H1 (cell line): ENCODE results near the gene SRMS. TPM values are rescaled to one million over a fixed set of nuclear protein-coding genes. Genes with fewer than 3 reads are reported as not detected.

Source experiments
- CTCF ChIA-PET: fragments of 300-600 bp; sonication (Branson Sonifier 250); formaldehyde crosslinking; loops from one replicate; lab custom pipeline; 2021; ENCODE audit not compliant: partially characterized antibody; lab: Charles Lee
- POLR2A ChIA-PET: fragments of 300-600 bp; sonication (Branson Sonifier 250); formaldehyde crosslinking; loops from one replicate; lab custom pipeline; 2021; ENCODE audit warnings: inconsistent platforms; ENCODE audit not compliant: partially characterized antibody; lab: Charles Lee
- DNase-seq, 2 experiments: peaks; one replicate each; pipeline versions ENCODE4 v3.0.0 to v3.0.0-alpha.2; 2010 to 2022; ENCODE audit warnings: low spot score in 2 of 2, low read depth in 1 of 2, mixed read lengths in 1 of 2
- FAIRE-seq: peaks from 2 replicates; lab custom pipeline; 2011; peaks lifted over from hg19 to GRCh38; lab: Jason Lieb, UNC
- H2AFZ ChIP-seq: 2 replicates; pipeline ENCODE4 v1.8.1; 2012; ENCODE audit warnings: low read length, inconsistent platforms
- H2AK5ac ChIP-seq: 2 replicates; pipeline ENCODE4 v1.6.1; 2013; ENCODE audit warnings: low read depth, low read length
- H2BK120ac ChIP-seq: replicated peaks from 2 replicates; pipeline ENCODE3; 2013; ENCODE audit warnings: low read depth, low read length, inconsistent platforms
- H2BK12ac ChIP-seq: 2 replicates; pipeline ENCODE4 v1.6.1; 2013; ENCODE audit warnings: low read depth, low read length
- H2BK15ac ChIP-seq: 2 replicates; pipeline ENCODE4 v1.6.1; 2013; ENCODE audit warnings: low read length
- H2BK20ac ChIP-seq: 2 replicates; pipeline ENCODE4 v1.6.1; 2013; ENCODE audit warnings: low read length
- H2BK5ac ChIP-seq: 2 replicates; pipeline ENCODE4 v1.6.1; 2013; ENCODE audit warnings: low read depth, low read length
- H3K14ac ChIP-seq: 2 replicates; pipeline ENCODE4 v1.6.1; 2013; ENCODE audit warnings: inconsistent platforms; ENCODE audit not compliant: insufficient read length
- H3K18ac ChIP-seq: 2 replicates; pipeline ENCODE4 v1.6.1; 2013; ENCODE audit warnings: low read length; ENCODE audit errors: extremely low read depth
- H3K23ac ChIP-seq: 2 replicates; pipeline ENCODE4 v1.6.1; 2013; ENCODE audit warnings: inconsistent platforms; ENCODE audit not compliant: insufficient read length
- H3K23me2 ChIP-seq: 2 replicates; pipeline ENCODE4 v1.6.1; 2013; ENCODE audit warnings: low read depth, low read length
- H3K27ac ChIP-seq: 2 replicates; pipeline ENCODE4 v1.6.1; 2011; ENCODE audit warnings: low read depth, low read length, inconsistent platforms
- H3K27me3 ChIP-seq, 4 experiments: replicated peaks in 1 of 4; 1 replicate in 1 of 4; 2 replicates in 3 of 4; pipeline versions ENCODE4 v1.6.1 to v1.8.1; 2011 to 2013; ENCODE audit warnings: low read length in 3 of 4, mild to moderate bottlenecking in 3 of 4, inconsistent platforms in 2 of 4, mixed read lengths in 2 of 4, moderate library complexity in 1 of 4; ENCODE audit not compliant: control insufficient read depth in 3 of 4, insufficient read depth in 3 of 4; ENCODE audit errors: extremely low read depth in 1 of 4
- H3K36me3 ChIP-seq, 4 experiments: 2 replicates each; pipeline versions ENCODE4 v1.6.1 to v1.8.1; 2011 to 2013; ENCODE audit warnings: mild to moderate bottlenecking in 4 of 4, low read length in 3 of 4, moderate library complexity in 2 of 4, control low read depth in 1 of 4, inconsistent platforms in 1 of 4; ENCODE audit not compliant: insufficient read depth in 4 of 4, control insufficient read depth in 2 of 4
- H3K4ac ChIP-seq: replicated peaks from 2 replicates; pipeline ENCODE3; 2013; ENCODE audit warnings: low read length, low read depth, mixed read lengths, inconsistent platforms; ENCODE audit not compliant: insufficient read length
- H3K4me1 ChIP-seq, 4 experiments: replicated peaks in 1 of 4; 1 replicate in 1 of 4; 2 replicates in 3 of 4; pipeline versions ENCODE4 v1.6.1 to v1.8.1; 2011 to 2013; ENCODE audit warnings: low read length in 3 of 4, inconsistent platforms in 2 of 4, mixed read lengths in 1 of 4; ENCODE audit not compliant: insufficient read depth in 4 of 4, control insufficient read depth in 3 of 4
- H3K4me2 ChIP-seq, 2 experiments: 2 replicates each; pipeline versions ENCODE4 v1.6.1 to v1.8.1; 2011 to 2013; ENCODE audit warnings: low read depth in 2 of 2, low read length in 2 of 2, control low read depth in 1 of 2, inconsistent platforms in 1 of 2, mild to moderate bottlenecking in 1 of 2; ENCODE audit not compliant: insufficient read depth in 1 of 2
- H3K4me3 ChIP-seq, 4 experiments: fragments of 200-600, 300-600 bp in 1 of 4; sonication (generic), shearing (Covaris generic), sonication (Bioruptor Twin) in 1 of 4; 2 replicates each; pipeline versions ENCODE4 v1.5.1 to v1.8.1; 2011 to 2016; ENCODE audit warnings: low read length in 4 of 4, low read depth in 3 of 4, control low read depth in 2 of 4, inconsistent platforms in 2 of 4, mild to moderate bottlenecking in 2 of 4, mixed read lengths in 1 of 4, moderate library complexity in 1 of 4; ENCODE audit not compliant: insufficient read depth in 2 of 4; ENCODE audit errors: extremely low read depth in 1 of 4
- H3K56ac ChIP-seq: replicated peaks from 2 replicates; pipeline ENCODE3; 2013; ENCODE audit warnings: low read depth, mild to moderate bottlenecking, mixed read lengths, low read length, inconsistent platforms; ENCODE audit not compliant: insufficient read length
- H3K79me1 ChIP-seq: 2 replicates; pipeline ENCODE4 v1.6.1; 2013; ENCODE audit warnings: low read depth, low read length, control low read depth
- H3K79me2 ChIP-seq, 2 experiments: 2 replicates each; pipeline versions ENCODE4 v1.6.1 to v1.8.1; 2012 to 2013; ENCODE audit warnings: low read length in 2 of 2, mild to moderate bottlenecking in 2 of 2, inconsistent platforms in 1 of 2; ENCODE audit not compliant: insufficient read depth in 2 of 2, control insufficient read depth in 1 of 2
- H3K9ac ChIP-seq, 4 experiments: replicated peaks in 1 of 4; 1 replicate in 1 of 4; 2 replicates in 3 of 4; pipeline versions ENCODE4 v1.6.1 to v1.8.1; 2011 to 2013; ENCODE audit warnings: low read depth in 3 of 4, low read length in 3 of 4, control low read depth in 2 of 4, mild to moderate bottlenecking in 2 of 4, moderate library complexity in 2 of 4, inconsistent platforms in 1 of 4; ENCODE audit errors: extremely low read depth in 1 of 4
- H3K9me3 ChIP-seq, 2 experiments: 2 replicates each; pipeline versions ENCODE4 v1.6.1 to v1.8.1; 2012 to 2013; ENCODE audit warnings: mild to moderate bottlenecking in 2 of 2, moderate library complexity in 2 of 2, control low read depth in 1 of 2, inconsistent platforms in 1 of 2, low read depth in 1 of 2, low read length in 1 of 2, mixed read lengths in 1 of 2; ENCODE audit not compliant: insufficient read depth in 2 of 2
- H4K20me1 ChIP-seq, 2 experiments: replicated peaks in 1 of 2; 2 replicates each; pipeline versions ENCODE3 to v1.8.1; 2011 to 2013; ENCODE audit warnings: inconsistent platforms in 2 of 2, low read length in 2 of 2, mild to moderate bottlenecking in 1 of 2; ENCODE audit not compliant: insufficient read depth in 2 of 2, control insufficient read depth in 1 of 2
- H4K5ac ChIP-seq: 2 replicates; pipeline ENCODE4 v1.6.1; 2013; ENCODE audit warnings: low read length, low read depth, mixed read lengths, inconsistent platforms; ENCODE audit not compliant: insufficient read length
- H4K8ac ChIP-seq: 2 replicates; pipeline ENCODE4 v1.8.0; 2013; ENCODE audit warnings: mild to moderate bottlenecking, moderate library complexity, low read length, inconsistent platforms; ENCODE audit not compliant: insufficient read depth; ENCODE audit errors: extremely low read depth
- H4K91ac ChIP-seq: replicated peaks from 2 replicates; pipeline ENCODE3; 2013; ENCODE audit warnings: low read length, mixed read lengths, inconsistent platforms; ENCODE audit not compliant: insufficient read length
- ATF3 ChIP-seq: IDR thresholded peaks from 2 replicates; pipeline ENCODE4 v1.6.1; 2011; ENCODE audit warnings: low read depth, mild to moderate bottlenecking, low read length; ENCODE audit not compliant: insufficient read depth
- POU5F1 ChIP-seq: IDR thresholded peaks from 2 replicates; pipeline ENCODE4 v1.6.1; 2011; ENCODE audit warnings: low read depth, mild to moderate bottlenecking, low read length, moderate library complexity
- ZNF274 ChIP-seq: IDR thresholded peaks from 2 replicates; pipeline ENCODE4 v1.7.0; 2012; ENCODE audit warnings: low read length, borderline replicate concordance; ENCODE audit errors: extremely low read depth
- WGBS, 2 experiments: shearing (Covaris generic) in 1 of 2; methylation state at CpG; one replicate each; pipeline versions ENCODE4 v1.1.6 to v1.1.7; 2013 to 2015; ENCODE audit warnings: low lambda C conversion rate in 2 of 2, mixed read lengths in 2 of 2, inconsistent platforms in 1 of 2, low coverage in 1 of 2, missing lambda C conversion rate in 1 of 2; ENCODE audit not compliant: insufficient replicate concordance in 2 of 2, insufficient coverage in 1 of 2, insufficient read length in 1 of 2; ENCODE audit errors: extremely low coverage in 1 of 2, missing lambda C conversion rate in 1 of 2; 5-methylcytosine and 5-hydroxymethylcytosine counted together
- polyA plus RNA-seq, 7 experiments: library from polyadenylated mRNA; depleted of rRNA in 3 of 7; stranded (reverse) in 5 of 7; unstranded in 2 of 7; fragments of >200 nt in 5 of 7; fragments of 200-250 nt in 2 of 7; gene quantifications; 1 replicate in 5 of 7; 2 replicates in 1 of 7; 4 replicates in 1 of 7; pipeline versions ENCODE4 v1.2.1 to v1.2.3, GENCODE V29; 2011 to 2013; ENCODE audit warnings: missing spikeins in 2 of 7, mixed read lengths in 2 of 7
- total RNA-seq: library from RNA; stranded (reverse); fragmentation: NEBNext Ultra II Directional; extraction: Animal tissue kit (Norgen Biotek cat#: 25700); gene quantifications from 2 replicates; pipeline ENCODE4 v1.2.1, GENCODE V29; 2021

SRMS gene
- total and polyA plus RNA-seq, 2 of the 8 experiments (the other 6 are each of a cell fraction or from before 2014, with no cell fraction given), result 0.39 to 0.76 TPM

GRCh38 chr20:63570281-63571086 lies 22.9 kb upstream of the SRMS start:
- H3K9ac ChIP-seq, result no peak overlapping the region
- H3K18ac ChIP-seq, result no peak overlapping the region
- no peak overlapping the region for H3K23ac ChIP-seq
- no peak overlapping the region for H2BK12ac ChIP-seq
- no peak overlapping the region for H3K4me3 ChIP-seq
- no peaks in the 10 kb centered on the region for H3K79me2 ChIP-seq
- FAIRE-seq (no peak), DNase-seq (no peak)
- H3K4ac ChIP-seq, result no peak overlapping the region
- H2BK15ac ChIP-seq, result no peak overlapping the region; the same call in 1 of the 2 replicates
- CTCF ChIA-PET, result interaction anchor here (1.0 to 3.2 kb wide), 5 partner anchors 10 to 419 kb away, joined by 3 to 20 read pairs (median 4); partner anchors contain the start of gene PTK6
- no peak overlapping the region for H2BK120ac ChIP-seq
- H3K36me3 ChIP-seq, result no peaks in the 10 kb centered on the region
- no peak overlapping the region for H4K5ac ChIP-seq
- no peak for TF ChIP-seq ZNF274
- TF ChIP-seq ATF3, result no peak
- no peak for TF ChIP-seq POU5F1
- no peaks in the 10 kb centered on the region; a peak in 1 of 7 replicates for H3K27me3 ChIP-seq
- no peak overlapping the region for H3K56ac ChIP-seq
- no peak overlapping the region for H3K14ac ChIP-seq
- H3K4me2 ChIP-seq, result no peak overlapping the region
- H2BK5ac ChIP-seq, result no peak overlapping the region
- H3K23me2 ChIP-seq, result no peaks in the 10 kb centered on the region; the same call in 1 of the 2 replicates
- peaks cover 0 to 3% of the 10 kb centered on the region in 2 experiments for H4K20me1 ChIP-seq
- no peaks in the 10 kb centered on the region for H3K79me1 ChIP-seq
- no peak overlapping the region for H3K27ac ChIP-seq
- H2AFZ ChIP-seq, result no peak overlapping the region
- WGBS, 2 experiments, result 92% methylated on average over 26 of the region's 28 CpGs; no CpG with 5 or more reads in 1 of the 2 experiments
- no peak overlapping the region for H4K91ac ChIP-seq
- no peak overlapping the region for H2BK20ac ChIP-seq
- no peak overlapping the region for H4K8ac ChIP-seq
- peaks cover 0 to 6% (median 6%) of the 10 kb centered on the region in 4 experiments; a peak in 6 of 7 replicates for H3K4me1 ChIP-seq
- no peak overlapping the region for H2AK5ac ChIP-seq
- H3K9me3 ChIP-seq, result no peaks in the 10 kb centered on the region
- POLR2A ChIA-PET, result interaction anchor here (0.5 kb wide), 1 partner anchor 180 kb away, joined by 3 read pairs; no protein-coding TSS in a partner anchor
